Measurements from ENCODE around the gene PTPRN2. TPM values are rescaled to one million over a fixed set of nuclear protein-coding genes. Genes with fewer than 3 reads are reported as not detected.

Gene PTPRN2
- total and polyA plus RNA-seq, 2 of the 8 experiments (the other 6 are each of a cell fraction or from before 2014, with no cell fraction given), result 2.6 to 4.5 TPM

GRCh38 chr7:157926107-157926506 is 661.5 kb downstream of the PTPRN2 start:
- H3K14ac ChIP-seq (ENCODE audit: insufficient read length), result no peak overlapping the region

More at GRCh38 chr7:157926107-157926506, 661.5 kb downstream of the PTPRN2 start:
- 0 out of 2 replicates have a peak overlapping the region, but pooled peaks have one; percentile 29 for H2BK15ac ChIP-seq (ENCODE audit: low read length)
- no peak overlapping the region for H3K27ac ChIP-seq (ENCODE audit: low read depth, low read length)
- no peak overlapping the region for H2BK20ac ChIP-seq (ENCODE audit: low read length)
- no peaks in the 10 kb centered on the region for H3K36me3 ChIP-seq (ENCODE audit: control insufficient read depth in 2 of 4, insufficient read depth in 4 of 4, low read length in 3 of 4)
- no peaks in the 10 kb centered on the region for H3K79me1 ChIP-seq (ENCODE audit: low read depth, low read length)
- no peak overlapping the region for H2BK5ac ChIP-seq (ENCODE audit: low read depth, low read length)
- no peak overlapping the region for H4K8ac ChIP-seq (ENCODE audit: extremely low read depth, insufficient read depth, low read length)
- H3K23me2 ChIP-seq (ENCODE audit: low read depth, low read length), result no peaks in the 10 kb centered on the region
- FAIRE-seq (no peak), DNase-seq (ENCODE audit: low read depth in 1 of 2, low spot score in 2 of 2) (no peak)
- no peak overlapping the region for H3K23ac ChIP-seq (ENCODE audit: insufficient read length)
- no peaks in the 10 kb centered on the region for H3K27me3 ChIP-seq (replicated peaks in 1 of 4; ENCODE audit: control insufficient read depth in 3 of 4, extremely low read depth in 1 of 4, insufficient read depth in 3 of 4, low read length in 3 of 4)
- H3K18ac ChIP-seq (ENCODE audit: extremely low read depth, low read length), result no peak overlapping the region
- H3K9ac ChIP-seq (replicated peaks in 1 of 4; ENCODE audit: extremely low read depth in 1 of 4, low read depth in 3 of 4, low read length in 3 of 4), result no peak overlapping the region
- H4K91ac ChIP-seq (replicated peaks; ENCODE audit: insufficient read length, low read length), result no peak overlapping the region
- ChIA-PET POLR2A (ENCODE audit: partially characterized antibody) (no interaction called here), CTCF (ENCODE audit: partially characterized antibody) (interaction anchor here (1.0 kb wide), 1 partner anchor 10 kb away, joined by 3 read pairs; no protein-coding TSS in a partner anchor)
- H2BK12ac ChIP-seq (ENCODE audit: low read depth, low read length), result no peak overlapping the region
- H3K4ac ChIP-seq (replicated peaks; ENCODE audit: insufficient read length, low read depth, low read length), result no peak overlapping the region
- WGBS, 2 experiments (ENCODE audit: extremely low coverage in 1 of 2, insufficient coverage in 1 of 2, insufficient read length in 1 of 2, insufficient replicate concordance in 2 of 2, low coverage in 1 of 2, low lambda C conversion rate in 2 of 2, missing lambda C conversion rate in 1 of 2), result 64% methylated on average over 5 of the region's 5 CpGs; no CpG with 5 or more reads in 1 of the 2 experiments
- no peak overlapping the region for H2BK120ac ChIP-seq (replicated peaks; ENCODE audit: low read depth, low read length)
- no peak overlapping the region for H4K5ac ChIP-seq (ENCODE audit: insufficient read length, low read depth, low read length)
- no peak overlapping the region for H3K56ac ChIP-seq (replicated peaks; ENCODE audit: insufficient read length, low read depth, low read length)
- no peak overlapping the region for H3K4me3 ChIP-seq (ENCODE audit: extremely low read depth in 1 of 4, insufficient read depth in 2 of 4, low read depth in 3 of 4, low read length in 4 of 4)
- peaks cover 0 to 8% (median 2%) of the 10 kb centered on the region in 4 experiments; a peak in 4 of 7 replicates for H3K4me1 ChIP-seq (replicated peaks in 1 of 4; ENCODE audit: control insufficient read depth in 3 of 4, insufficient read depth in 4 of 4, low read length in 3 of 4)
- TF ChIP-seq POLR2A (IDR thresholded peaks at IDR 0.05; ENCODE audit: control extremely low read depth in 1 of 2, low read depth in 2 of 2, low read length in 2 of 2) (no peak), CTCF (IDR thresholded peaks at IDR 0.05; ENCODE audit: control extremely low read depth in 1 of 3, insufficient read depth in 1 of 3, low read depth in 1 of 3, low read length in 3 of 3) (no peak), SIRT6 (IDR thresholded peaks at IDR 0.05; ENCODE audit: low read length) (no peak), RBBP5 (IDR thresholded peaks at IDR 0.05; ENCODE audit: borderline replicate concordance, low read depth, low read length) (no peak)
- H2AK5ac ChIP-seq (ENCODE audit: low read depth, low read length), result no peak overlapping the region
- H2AFZ ChIP-seq (ENCODE audit: low read length), result no peak overlapping the region
- H4K20me1 ChIP-seq (replicated peaks in 1 of 2; ENCODE audit: control insufficient read depth in 1 of 2, insufficient read depth in 2 of 2, low read length in 2 of 2), result no peaks in the 10 kb centered on the region
- H3K79me2 ChIP-seq (ENCODE audit: control insufficient read depth in 1 of 2, insufficient read depth in 2 of 2, low read length in 2 of 2), result no peaks in the 10 kb centered on the region
- H3K9me3 ChIP-seq (ENCODE audit: insufficient read depth in 2 of 2, low read depth in 1 of 2, low read length in 1 of 2), result 0 out of 4 replicates have a peak, but pooled peaks cover 0 to 4% of the 10 kb centered on the region in 2 experiments
- H3K4me2 ChIP-seq (ENCODE audit: insufficient read depth in 1 of 2, low read depth in 2 of 2, low read length in 2 of 2), result no peak overlapping the region

All from H1 (cell line).